ENCODE results near the gene FMO1.

- no peak for TF ChIP-seq CTCF (IDR thresholded peaks at IDR 0.05; ENCODE audit: low read length)
- TF ChIP-seq EZH2 (IDR thresholded peaks at IDR 0.05; ENCODE audit: borderline replicate concordance, low read length) = no peak
These were observed 22.5 kb downstream of the FMO1 start for GRCh38 chr1:171270806-171271205.
